ENCODE results near the gene SYCP2L. TPM values are rescaled to one million over a fixed set of nuclear protein-coding genes. Genes with fewer than 3 reads are reported as not detected.

Gene SYCP2L
- polyA plus RNA-seq, 1 donor (not counting 4 experiments of a cell fraction or from before 2014, with no cell fraction given) = 1.3 TPM

DNA sequence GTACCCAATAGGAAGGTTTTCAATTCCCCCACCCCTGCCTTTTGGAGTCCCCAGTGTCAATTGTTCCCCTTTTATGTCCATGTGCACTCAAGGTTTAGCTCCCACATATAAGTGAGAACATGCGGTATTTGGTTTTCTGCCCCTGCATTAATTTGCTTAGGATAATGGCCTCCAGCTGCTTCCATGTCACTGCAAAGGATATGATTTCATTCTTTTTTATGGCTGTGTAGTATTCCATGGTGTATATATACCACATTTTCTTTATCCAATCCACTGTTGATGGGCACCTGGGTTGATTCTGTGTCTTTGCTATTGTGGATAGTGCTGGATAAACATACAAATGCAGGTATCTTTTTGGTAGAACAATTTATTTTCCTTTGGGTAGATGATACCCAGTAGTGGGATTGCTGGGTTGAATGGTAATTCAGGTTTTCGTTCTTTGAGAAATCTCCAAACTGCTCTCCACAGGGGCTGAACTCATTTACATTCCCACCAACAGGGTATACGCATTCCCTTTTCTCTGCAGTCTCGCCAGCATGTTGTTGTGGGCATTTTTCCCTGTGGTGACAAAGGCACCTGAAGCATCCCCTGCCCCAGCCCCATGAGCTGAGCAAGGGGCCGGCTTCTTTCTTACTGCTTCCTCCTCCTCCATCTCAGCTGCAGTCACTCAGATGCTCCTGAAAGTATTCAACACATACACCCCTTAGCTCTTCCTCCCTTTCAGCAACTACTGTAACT is 90.5 kb downstream of the SYCP2L start:
- Histone ChIP-seq H3K4me3 (ENCODE audit: control insufficient read depth in 2 of 3, extremely low read depth in 1 of 3, insufficient read depth in 2 of 3, low read depth in 1 of 3, low read length in 3 of 3) (no peak overlapping the region), H3K9me3 (ENCODE audit: control insufficient read depth, low read depth, low read length) (no peaks in the 10 kb centered on the region), H3K9ac (ENCODE audit: control insufficient read depth, extremely low read depth, insufficient read depth, low read length) (no peak overlapping the region), H4K20me1 (ENCODE audit: control insufficient read depth, extremely low read depth, insufficient read depth, low read length) (no peaks in the 10 kb centered on the region), H3K79me2 (ENCODE audit: control insufficient read depth, insufficient read depth, low read length) (no peaks in the 10 kb centered on the region), H3K27me3 (ENCODE audit: control insufficient read depth, extremely low read depth, insufficient read depth, low read length) (no peaks in the 10 kb centered on the region), H3K9me1 (ENCODE audit: control insufficient read depth, extremely low read depth, insufficient read depth, low read length) (no peaks in the 10 kb centered on the region), H3K4me2 (ENCODE audit: control insufficient read depth, extremely low read depth, insufficient read depth, low read depth, low read length) (no peak overlapping the region), H3K36me3 (ENCODE audit: control insufficient read depth in 2 of 2, extremely low read depth in 1 of 2, insufficient read depth in 2 of 2, low read length in 2 of 2) (no peaks in the 10 kb centered on the region), H3K27ac (ENCODE audit: control insufficient read depth, insufficient read depth, low read length) (no peak overlapping the region), H3K4me1 (ENCODE audit: control insufficient read depth, extremely low read depth, insufficient read depth, low read length) (no peaks in the 10 kb centered on the region), H2AFZ (ENCODE audit: control insufficient read depth, low read length) (no peak overlapping the region)
- dilution Hi-C loops (cut with MboI; ENCODE audit: extremely low pct_ligation_motif_present, low sequenced_read_pairs) = no loop called here
- FAIRE-seq (no peak), DNase-seq (ENCODE audit: low read depth, low spot score) (no peak)
- TF ChIP-seq, protein P1, sequence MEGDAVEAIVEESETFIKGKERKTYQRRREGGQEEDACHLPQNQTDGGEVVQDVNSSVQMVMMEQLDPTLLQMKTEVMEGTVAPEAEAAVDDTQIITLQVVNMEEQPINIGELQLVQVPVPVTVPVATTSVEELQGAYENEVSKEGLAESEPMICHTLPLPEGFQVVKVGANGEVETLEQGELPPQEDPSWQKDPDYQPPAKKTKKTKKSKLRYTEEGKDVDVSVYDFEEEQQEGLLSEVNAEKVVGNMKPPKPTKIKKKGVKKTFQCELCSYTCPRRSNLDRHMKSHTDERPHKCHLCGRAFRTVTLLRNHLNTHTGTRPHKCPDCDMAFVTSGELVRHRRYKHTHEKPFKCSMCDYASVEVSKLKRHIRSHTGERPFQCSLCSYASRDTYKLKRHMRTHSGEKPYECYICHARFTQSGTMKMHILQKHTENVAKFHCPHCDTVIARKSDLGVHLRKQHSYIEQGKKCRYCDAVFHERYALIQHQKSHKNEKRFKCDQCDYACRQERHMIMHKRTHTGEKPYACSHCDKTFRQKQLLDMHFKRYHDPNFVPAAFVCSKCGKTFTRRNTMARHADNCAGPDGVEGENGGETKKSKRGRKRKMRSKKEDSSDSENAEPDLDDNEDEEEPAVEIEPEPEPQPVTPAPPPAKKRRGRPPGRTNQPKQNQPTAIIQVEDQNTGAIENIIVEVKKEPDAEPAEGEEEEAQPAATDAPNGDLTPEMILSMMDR (optimal IDR thresholded peaks at IDR 0.05 in 1 of 3, IDR thresholded peaks at IDR 0.05 in 1 of 3, conservative IDR thresholded peaks at IDR 0.05 in 1 of 3; ENCODE audit: extremely low read depth in 1 of 3, insufficient read depth in 2 of 3, low read length in 3 of 3) = no peak
- TF ChIP-seq EZH2 (IDR thresholded peaks at IDR 0.05; ENCODE audit: low read length) = no peak

DNA sequence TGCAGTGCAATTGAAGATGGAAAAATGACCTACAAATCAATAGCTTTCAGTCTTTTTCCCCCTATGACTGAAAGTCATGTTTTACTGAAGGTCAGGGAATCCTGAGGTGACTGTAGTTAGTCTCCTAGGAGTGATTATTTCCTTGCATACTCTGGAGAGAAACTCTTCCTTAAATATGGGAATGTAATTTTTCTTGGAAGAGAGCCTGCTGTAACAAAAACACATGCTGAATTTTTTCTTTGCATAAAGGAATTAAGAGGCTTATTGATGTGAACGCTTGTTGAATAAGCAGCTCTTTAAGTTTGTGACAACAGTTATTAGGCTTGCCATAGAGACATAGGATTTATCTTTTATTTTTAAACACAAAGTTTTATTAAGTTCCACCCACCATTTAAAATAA is 92.8 kb downstream of the SYCP2L start:
- Histone ChIP-seq H3K4me3 (ENCODE audit: control insufficient read depth in 2 of 3, extremely low read depth in 1 of 3, insufficient read depth in 2 of 3, low read depth in 1 of 3, low read length in 3 of 3) (no peak overlapping the region), H3K9ac (ENCODE audit: control insufficient read depth, extremely low read depth, insufficient read depth, low read length) (no peak overlapping the region), H3K4me1 (ENCODE audit: control insufficient read depth, extremely low read depth, insufficient read depth, low read length) (no peaks in the 10 kb centered on the region), H3K9me1 (ENCODE audit: control insufficient read depth, extremely low read depth, insufficient read depth, low read length) (no peaks in the 10 kb centered on the region), H3K36me3 (ENCODE audit: control insufficient read depth in 2 of 2, extremely low read depth in 1 of 2, insufficient read depth in 2 of 2, low read length in 2 of 2) (no peaks in the 10 kb centered on the region), H3K9me3 (ENCODE audit: control insufficient read depth, low read depth, low read length) (no peaks in the 10 kb centered on the region), H3K4me2 (ENCODE audit: control insufficient read depth, extremely low read depth, insufficient read depth, low read depth, low read length) (no peak overlapping the region), H3K27ac (ENCODE audit: control insufficient read depth, insufficient read depth, low read length) (no peak overlapping the region), H3K79me2 (ENCODE audit: control insufficient read depth, insufficient read depth, low read length) (no peaks in the 10 kb centered on the region), H2AFZ (ENCODE audit: control insufficient read depth, low read length) (no peak overlapping the region), H4K20me1 (ENCODE audit: control insufficient read depth, extremely low read depth, insufficient read depth, low read length) (no peaks in the 10 kb centered on the region), H3K27me3 (ENCODE audit: control insufficient read depth, extremely low read depth, insufficient read depth, low read length) (no peaks in the 10 kb centered on the region)
- dilution Hi-C loops (cut with MboI; ENCODE audit: extremely low pct_ligation_motif_present, low sequenced_read_pairs) = no loop called here
- no peak for TF ChIP-seq EZH2 (IDR thresholded peaks at IDR 0.05; ENCODE audit: low read length)
- TF ChIP-seq, protein P1 (optimal IDR thresholded peaks at IDR 0.05 in 1 of 3, IDR thresholded peaks at IDR 0.05 in 1 of 3, conservative IDR thresholded peaks at IDR 0.05 in 1 of 3; ENCODE audit: extremely low read depth in 1 of 3, insufficient read depth in 2 of 3, low read length in 3 of 3) = no peak
- DNase-seq (ENCODE audit: low read depth, low spot score) = no peak
- no peak for FAIRE-seq

Measured in keratinocyte (primary cell).